ENCODE data around the gene CDH15. TPM values are rescaled to one million over a fixed set of nuclear protein-coding genes. Genes with fewer than 3 reads are reported as not detected.
"Not testable (repeated sequence)": the region's sequence is repeated elsewhere in the genome, so short reads cannot be mapped to it uniquely, and the experiment has no call there.

The CDH15 gene
- total RNA-seq, 3 donors from 2014 or later (not counting 1 experiment from before 2014, with no cell fraction given) = 0.20 TPM; not detected in 2

DNA sequence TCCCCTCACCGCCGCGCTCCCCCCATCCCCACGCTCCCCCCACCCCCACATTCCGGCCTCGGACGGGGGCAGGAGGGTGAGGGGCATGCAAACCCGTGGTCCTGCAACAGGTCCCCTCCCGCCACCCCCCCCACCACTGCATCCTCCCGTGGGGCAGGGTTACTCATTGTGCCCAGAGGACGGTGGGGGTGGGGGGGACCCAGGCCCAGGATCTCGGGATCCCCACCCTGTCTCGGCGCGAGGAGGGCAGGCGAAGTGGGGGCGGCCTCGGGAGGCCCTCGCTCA lies 20.3 kb downstream of the CDH15 start:
- Histone ChIP-seq H3K27me3 (ENCODE audit: control insufficient read depth, insufficient read depth, low read length) (no peaks in the 10 kb centered on the region), H3K36me3 (ENCODE audit: control insufficient read depth, insufficient read depth, low read length) (no peaks in the 10 kb centered on the region), H3K4me1 (ENCODE audit: control insufficient read depth, insufficient read depth, low read length) (peaks cover 10% of the 10 kb centered on the region), H3K9me3 (ENCODE audit: control insufficient read depth, insufficient read depth, low read length) (no peaks in the 10 kb centered on the region), H3K4me3 (ENCODE audit: low read length) (no peak overlapping the region), H3K27ac (ENCODE audit: low read length) (no peak overlapping the region)
- Mint-ChIP-seq H3K9me3 (no peaks in the 10 kb centered on the region), H3K27me3 (ENCODE audit: low read depth in 2 of 2) (no peaks in the 10 kb centered on the region), H3K4me1 (peaks cover 0 to 11% of the 10 kb centered on the region in 2 donors), H3K36me3 (no peaks in the 10 kb centered on the region), H3K4me3 (no peak overlapping the region), H3K27ac (no peak overlapping the region)
- WGBS (ENCODE audit: insufficient coverage) = 5% methylated on average over 13 of the region's 19 CpGs
- intact Hi-C loops (cut with micrococcal nuclease) = loop anchor here (2.0 kb wide), 1 partner anchor 21 kb away; the partner anchor contains the start of gene CDH15
- ATAC-seq (no peak), DNase-seq (no peak)
- TF ChIP-seq CTCF (IDR thresholded peaks at IDR 0.05) = no peak

DNA sequence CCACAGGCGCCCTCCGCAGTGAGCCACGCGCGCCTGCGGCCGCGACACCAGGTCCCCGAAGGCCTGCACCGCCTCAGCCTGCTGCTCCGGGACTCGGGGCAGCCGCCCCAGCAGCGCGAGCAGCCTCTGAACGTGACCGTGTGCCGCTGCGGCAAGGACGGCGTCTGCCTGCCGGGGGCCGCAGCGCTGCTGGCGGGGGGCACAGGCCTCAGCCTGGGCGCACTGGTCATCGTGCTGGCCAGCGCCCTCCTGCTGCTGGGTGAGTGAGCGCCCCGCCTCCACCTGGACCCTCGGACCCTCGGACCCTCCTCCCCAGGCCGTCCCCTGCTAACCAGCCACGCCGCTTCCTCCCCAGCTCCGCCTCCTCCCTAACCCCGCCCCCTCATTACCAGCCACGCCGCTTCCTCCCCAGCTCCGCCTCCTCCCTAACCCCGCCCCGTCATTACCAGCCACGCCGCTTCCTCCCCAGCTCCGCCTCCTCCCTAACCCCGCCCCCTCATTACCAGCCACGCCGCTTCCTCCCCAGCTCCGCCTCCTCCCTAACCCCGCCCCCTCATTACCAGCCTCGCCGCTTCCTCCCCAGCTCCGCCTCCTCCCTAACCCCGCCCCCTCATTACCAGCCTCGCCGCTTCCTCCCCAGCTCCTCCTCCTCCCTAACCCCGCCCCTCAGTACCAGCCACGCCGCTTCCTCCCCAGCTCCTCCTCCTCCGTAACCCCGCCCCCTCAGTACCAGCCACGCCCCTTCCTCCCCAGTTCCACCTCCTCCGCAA lies 20.8 kb downstream of the CDH15 start:
- not testable (repeated sequence) for H3K27me3 ChIP-seq (ENCODE audit: control insufficient read depth, insufficient read depth, low read length); H3K4me3 ChIP-seq (ENCODE audit: low read length); H3K4me1 Mint-ChIP-seq; H3K27me3 Mint-ChIP-seq (ENCODE audit: low read depth in 2 of 2); H3K36me3 Mint-ChIP-seq; H3K36me3 ChIP-seq (ENCODE audit: control insufficient read depth, insufficient read depth, low read length); H3K27ac ChIP-seq (ENCODE audit: low read length); H3K9me3 ChIP-seq (ENCODE audit: control insufficient read depth, insufficient read depth, low read length); H3K9me3 Mint-ChIP-seq
- peak overlapping the region; percentile 37 for H3K4me3 Mint-ChIP-seq
- DNase-seq = peak; percentile 69 to 89
- intact Hi-C loops (cut with micrococcal nuclease) = loop anchor here (2.0 kb wide), 1 partner anchor 22 kb away; the partner anchor contains the start of gene CDH15
- ATAC-seq = peak; percentile 76 to 89 (median 84)
- H3K4me1 ChIP-seq (ENCODE audit: control insufficient read depth, insufficient read depth, low read length) = peaks cover 10% of the 10 kb centered on the region
- 19% methylated on average over 61 of the region's 63 CpGs for WGBS (ENCODE audit: insufficient coverage)
- peak overlapping the region in 1 of 2 donors; percentile 47 for H3K27ac Mint-ChIP-seq

DNA sequence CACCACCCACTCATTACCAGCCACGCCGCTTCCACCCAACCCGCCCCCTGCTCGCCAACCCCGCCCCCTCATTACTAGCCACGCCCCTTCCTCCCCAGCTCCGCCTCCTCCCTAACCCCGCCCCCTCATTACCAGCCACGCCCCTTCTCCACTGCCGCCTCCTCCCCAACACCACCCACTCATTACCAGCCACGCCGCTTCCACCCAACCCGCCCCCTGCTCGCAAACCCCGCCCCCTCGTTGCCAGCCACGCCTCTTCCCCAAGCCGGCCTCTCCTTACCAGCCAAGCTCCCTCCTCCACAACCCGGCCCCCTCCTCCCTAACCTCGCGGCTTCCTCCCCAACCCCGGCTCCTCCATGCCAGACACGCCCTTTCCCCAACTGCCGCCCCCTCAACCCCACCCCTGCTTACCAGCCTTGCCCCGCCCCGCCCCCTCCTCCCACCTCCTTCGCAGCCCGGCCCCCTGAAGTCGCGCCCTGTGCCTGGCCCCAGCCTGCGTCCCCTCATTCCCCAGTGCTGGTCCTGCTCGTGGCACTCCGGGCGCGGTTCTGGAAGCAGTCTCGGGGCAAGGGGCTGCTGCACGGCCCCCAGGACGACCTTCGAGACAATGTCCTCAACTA lies 21.5 kb downstream of the CDH15 start:
- peak overlapping the region in 1 of 2 donors; percentile 47 for H3K27ac Mint-ChIP-seq
- H3K9me3 Mint-ChIP-seq = no peaks in the 10 kb centered on the region
- Histone ChIP-seq H3K4me3 (ENCODE audit: low read length) (no peak overlapping the region), H3K36me3 (ENCODE audit: control insufficient read depth, insufficient read depth, low read length) (no peaks in the 10 kb centered on the region), H3K27ac (ENCODE audit: low read length) (no peak overlapping the region), H3K9me3 (ENCODE audit: control insufficient read depth, insufficient read depth, low read length) (no peaks in the 10 kb centered on the region), H3K4me1 (ENCODE audit: control insufficient read depth, insufficient read depth, low read length) (peaks cover 10% of the 10 kb centered on the region), H3K27me3 (ENCODE audit: control insufficient read depth, insufficient read depth, low read length) (no peaks in the 10 kb centered on the region)
- WGBS (ENCODE audit: insufficient coverage) = 33% methylated on average over 31 of the region's 39 CpGs
- no peaks in the 10 kb centered on the region for H3K36me3 Mint-ChIP-seq
- H3K27me3 Mint-ChIP-seq (ENCODE audit: low read depth in 2 of 2) = no peaks in the 10 kb centered on the region
- H3K4me1 Mint-ChIP-seq = peaks cover 0 to 6% of the 10 kb centered on the region in 2 donors
- peak in 1 of 3 donors; percentile 57 for ATAC-seq
- peak overlapping the region; percentile 37 for H3K4me3 Mint-ChIP-seq
- TF ChIP-seq CTCF (IDR thresholded peaks at IDR 0.05) = no peak
- no peak for DNase-seq
- intact Hi-C loops (cut with micrococcal nuclease) = loop anchor here (2.0 kb wide), 1 partner anchor 22 kb away; the partner anchor contains the start of gene CDH15

DNA sequence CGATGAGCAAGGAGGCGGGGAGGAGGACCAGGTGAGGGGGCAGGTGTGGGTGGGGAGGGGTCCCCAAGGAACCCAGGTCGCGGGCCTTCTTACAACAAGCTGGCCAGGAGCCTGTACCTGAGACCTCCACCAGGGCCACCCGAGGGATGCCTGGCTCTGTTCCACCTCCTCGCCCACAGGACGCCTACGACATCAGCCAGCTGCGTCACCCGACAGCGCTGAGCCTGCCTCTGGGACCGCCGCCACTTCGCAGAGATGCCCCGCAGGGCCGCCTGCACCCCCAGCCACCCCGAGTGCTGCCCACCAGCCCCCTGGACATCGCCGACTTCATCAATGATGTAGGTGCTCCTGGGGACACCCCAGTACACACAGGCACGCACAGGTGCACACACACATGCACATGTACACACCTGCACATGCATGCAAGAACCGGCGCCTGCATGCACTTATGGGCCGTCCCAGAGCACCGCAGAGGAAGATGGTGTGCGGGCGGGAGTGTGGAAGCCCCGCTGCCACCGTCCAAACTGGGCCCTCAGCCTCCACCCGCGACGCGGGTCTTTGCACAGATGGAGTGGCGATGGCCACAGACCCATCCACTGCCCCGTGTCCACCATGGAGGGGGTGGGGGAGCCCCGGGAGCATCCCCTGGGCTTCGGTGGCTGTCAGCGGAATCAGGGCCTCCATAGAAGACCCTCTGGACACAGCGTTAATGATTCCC lies 22.2 kb downstream of the CDH15 start:
- Mint-ChIP-seq H3K4me3 (peak overlapping the region; percentile 31), H3K27ac (peak overlapping the region in 1 of 2 donors; percentile 47), H3K27me3 (ENCODE audit: low read depth in 2 of 2) (peaks cover 0 to under 1% of the 10 kb centered on the region in 2 donors), H3K9me3 (no peaks in the 10 kb centered on the region), H3K36me3 (no peaks in the 10 kb centered on the region), H3K4me1 (peaks cover 0 to 6% of the 10 kb centered on the region in 2 donors)
- no peak for TF ChIP-seq CTCF (IDR thresholded peaks at IDR 0.05)
- Histone ChIP-seq H3K36me3 (ENCODE audit: control insufficient read depth, insufficient read depth, low read length) (no peaks in the 10 kb centered on the region), H3K4me3 (ENCODE audit: low read length) (no peak overlapping the region), H3K27ac (ENCODE audit: low read length) (no peak overlapping the region), H3K27me3 (ENCODE audit: control insufficient read depth, insufficient read depth, low read length) (no peaks in the 10 kb centered on the region), H3K9me3 (ENCODE audit: control insufficient read depth, insufficient read depth, low read length) (no peaks in the 10 kb centered on the region), H3K4me1 (ENCODE audit: control insufficient read depth, insufficient read depth, low read length) (peaks cover 10% of the 10 kb centered on the region)
- ATAC-seq (no peak), DNase-seq (peak in 1 of 2 donors; percentile 30)
- WGBS (ENCODE audit: insufficient coverage) = 91% methylated on average over 38 of the region's 38 CpGs
- intact Hi-C loops (cut with micrococcal nuclease) = loop anchor here (2.0 kb wide), 1 partner anchor 23 kb away; the partner anchor contains the start of gene CDH15
